ENCODE data around the gene LCP1. TPM values are rescaled to one million over a fixed set of nuclear protein-coding genes. Genes with fewer than 3 reads are reported as not detected.
A peak's percentile ranks its signal among the peaks of the same experiment; 100 is the strongest.

LCP1 gene
- total RNA-seq, 4 donors from 2014 or later, result 3.7 to 12.5 (median 10.1) TPM

- ATAC-seq (no peak), DNase-seq (no peak)
- H3K4me3 ChIP-seq, result no peak overlapping the region
- H3K9me3 ChIP-seq, result no peaks in the 10 kb centered on the region
- intact Hi-C loops (cut with DNase I; ENCODE audit: low total_unique reads), result no loop called here
- H3K4me1 ChIP-seq, result no peaks in the 10 kb centered on the region
- TF ChIP-seq CTCF (IDR thresholded peaks at IDR 0.05 in 4 of 5, conservative IDR thresholded peaks at IDR 0.05 in 1 of 5), result no peak
- no peak for TF ChIP-seq POLR2A (IDR thresholded peaks at IDR 0.05)
- peaks cover 0 to 7% (median 0%) of the 10 kb centered on the region in 3 donors for H3K27me3 ChIP-seq
- no peaks in the 10 kb centered on the region for H3K36me3 ChIP-seq
- no peak overlapping the region for H3K27ac ChIP-seq
- in situ Hi-C loops (cut with MboI; ENCODE audit: low sequenced_read_pairs in 4 of 4), result loop anchor here in 2 of 4 donors (25.0 kb wide), 2 partner anchors 358 to 658 kb away; no protein-coding TSS in a partner anchor
Measured at GRCh38 chr13:46170687-46171086, 11.3 kb downstream of the LCP1 start.

GRCh38 chr13:46170268-46170667 is 11.7 kb downstream of the LCP1 start:
- no peak overlapping the region for H3K27ac ChIP-seq
- DNase-seq (no peak), ATAC-seq (no peak)
- peaks cover 0 to 7% (median 0%) of the 10 kb centered on the region in 3 donors for H3K27me3 ChIP-seq
- no peak for TF ChIP-seq POLR2A (IDR thresholded peaks at IDR 0.05)
- TF ChIP-seq CTCF (IDR thresholded peaks at IDR 0.05 in 4 of 5, conservative IDR thresholded peaks at IDR 0.05 in 1 of 5), result no peak
- no peaks in the 10 kb centered on the region for H3K36me3 ChIP-seq
- no peaks in the 10 kb centered on the region for H3K9me3 ChIP-seq
- intact Hi-C loops (cut with DNase I; ENCODE audit: low total_unique reads) (no loop called here), in situ Hi-C loops (cut with MboI; ENCODE audit: low sequenced_read_pairs in 4 of 4) (loop anchor here in 2 of 4 donors (25.0 kb wide), 2 partner anchors 358 to 658 kb away; no protein-coding TSS in a partner anchor)
- no peaks in the 10 kb centered on the region for H3K4me1 ChIP-seq
- H3K4me3 ChIP-seq, result no peak overlapping the region

GRCh38 chr13:46169758-46170157 is 12.2 kb downstream of the LCP1 start:
- no peak for DNase-seq

GRCh38 chr13:46168783-46169182 is 13.2 kb downstream of the LCP1 start:
- no peak for ATAC-seq
- Histone ChIP-seq H3K27me3 (peaks cover 0 to 7% (median 0%) of the 10 kb centered on the region in 3 donors), H3K9me3 (no peaks in the 10 kb centered on the region), H3K4me3 (no peak overlapping the region), H3K36me3 (no peaks in the 10 kb centered on the region), H3K4me1 (no peaks in the 10 kb centered on the region), H3K27ac (no peak overlapping the region)
- no peak for DNase-seq
- TF ChIP-seq CTCF (IDR thresholded peaks at IDR 0.05 in 4 of 5, conservative IDR thresholded peaks at IDR 0.05 in 1 of 5) (no peak), POLR2A (IDR thresholded peaks at IDR 0.05) (no peak)
- intact Hi-C loops (cut with DNase I; ENCODE audit: low total_unique reads), result no loop called here
- in situ Hi-C loops (cut with MboI; ENCODE audit: low sequenced_read_pairs in 4 of 4), result loop anchor here in 2 of 4 donors (25.0 kb wide), 2 partner anchors 356 to 656 kb away; no protein-coding TSS in a partner anchor

More at GRCh38 chr13:46169758-46170157, 12.2 kb downstream of the LCP1 start:
- peaks cover 0 to 7% (median 0%) of the 10 kb centered on the region in 3 donors for H3K27me3 ChIP-seq
- H3K27ac ChIP-seq, result no peak overlapping the region
- ATAC-seq, result no peak
- no peak for TF ChIP-seq POLR2A (IDR thresholded peaks at IDR 0.05)
- no peaks in the 10 kb centered on the region for H3K36me3 ChIP-seq
- no peak overlapping the region for H3K4me3 ChIP-seq
- in situ Hi-C loops (cut with MboI; ENCODE audit: low sequenced_read_pairs in 4 of 4) (loop anchor here in 2 of 4 donors (25.0 kb wide), 2 partner anchors 357 to 657 kb away; no protein-coding TSS in a partner anchor), intact Hi-C loops (cut with DNase I; ENCODE audit: low total_unique reads) (no loop called here)
- no peaks in the 10 kb centered on the region for H3K4me1 ChIP-seq
- H3K9me3 ChIP-seq, result no peaks in the 10 kb centered on the region

GRCh38 chr13:46168341-46168740 is 13.6 kb downstream of the LCP1 start:
- in situ Hi-C loops (cut with MboI; ENCODE audit: low sequenced_read_pairs in 4 of 4) (loop anchor here in 2 of 4 donors (25.0 kb wide), 2 partner anchors 356 to 656 kb away; no protein-coding TSS in a partner anchor), intact Hi-C loops (cut with DNase I; ENCODE audit: low total_unique reads) (no loop called here)
- Histone ChIP-seq H3K4me3 (no peak overlapping the region), H3K27me3 (peaks cover 0 to 7% (median 0%) of the 10 kb centered on the region in 3 donors), H3K4me1 (no peaks in the 10 kb centered on the region), H3K36me3 (no peaks in the 10 kb centered on the region), H3K27ac (no peak overlapping the region), H3K9me3 (no peaks in the 10 kb centered on the region)
- TF ChIP-seq POLR2A (IDR thresholded peaks at IDR 0.05), result no peak
- no peak for TF ChIP-seq CTCF (IDR thresholded peaks at IDR 0.05 in 4 of 5, conservative IDR thresholded peaks at IDR 0.05 in 1 of 5)
- DNase-seq (peak in 1 of 2 donors; percentile 20), ATAC-seq (no peak)
